SK-N-MC (cell line): ENCODE results near the gene BRD3.

Experiments
- EZH2 ChIP-seq: fragments of 200-600 bp; sonication (generic); IDR thresholded peaks from one replicate; pipeline ENCODE4 v1.6.1; 2017; ENCODE audit warnings: antibody characterized with exemption
- FOXP2 ChIP-seq: optimal IDR thresholded peaks from 2 replicates; pipeline ENCODE3; 2011; ENCODE audit warnings: mild to moderate bottlenecking, moderate library complexity; ENCODE audit not compliant: insufficient read depth; ENCODE audit errors: extremely low read length, control extremely low read depth
- POLR2AphosphoS5 ChIP-seq: IDR thresholded peaks from 2 replicates; pipeline ENCODE4 v1.6.1; 2012; ENCODE audit warnings: mild to moderate bottlenecking, low read depth, low read length, borderline replicate concordance

DNA sequence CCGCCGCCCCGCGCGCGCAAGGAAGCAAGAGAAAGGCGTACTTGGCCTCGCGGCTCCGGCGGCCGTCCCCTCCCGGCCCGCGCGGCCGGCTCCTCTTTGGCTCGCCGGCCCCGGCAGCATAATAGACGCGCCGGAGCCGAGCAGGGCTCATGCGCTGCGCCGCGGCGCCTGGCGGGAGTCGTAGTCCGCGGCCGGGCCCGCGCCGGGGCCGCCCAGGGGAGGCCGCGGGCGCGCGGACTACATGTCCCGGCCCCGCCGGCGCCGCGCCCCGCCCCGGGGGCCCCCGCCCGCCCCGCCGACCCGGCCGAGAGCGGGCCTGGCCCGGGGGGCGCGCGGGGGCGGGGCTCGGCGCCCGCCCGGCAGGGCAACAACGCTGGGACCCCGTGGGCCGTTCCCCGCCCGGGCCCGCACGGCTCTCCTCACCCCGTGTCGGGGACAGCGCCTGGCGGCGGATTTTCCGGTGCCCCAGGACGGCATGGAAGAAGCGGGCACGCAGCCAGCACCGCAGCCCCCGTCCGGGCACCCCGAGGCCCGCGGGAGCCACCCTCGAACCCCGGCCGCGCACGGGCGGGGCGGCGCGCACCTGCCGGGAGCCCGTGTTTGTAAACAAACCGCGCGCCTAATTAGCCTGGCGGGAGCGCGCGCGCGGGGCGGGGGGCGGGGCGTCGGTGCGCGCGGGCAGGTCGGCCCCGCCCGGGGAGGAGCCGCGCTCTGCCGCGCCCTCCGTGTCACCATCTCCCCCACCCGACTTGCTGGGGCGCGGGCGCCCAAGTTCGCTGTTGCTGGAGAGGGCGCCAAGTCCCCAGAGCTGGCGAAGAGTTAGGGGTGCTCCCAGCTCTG lies at the start of gene BRD3:
- TF ChIP-seq EZH2 (no peak), POLR2AphosphoS5 (peak; percentile 62), FOXP2 (no peak)
